HepG2 (cell line): ENCODE results near the gene KCTD6. TPM values are rescaled to one million over a fixed set of nuclear protein-coding genes. Genes with fewer than 3 reads are reported as not detected.

Experiments used
- ATAC-seq: fragments of 200-7000 bp; cut with Tn5 transposase; 3 replicates; pipeline ENCODE4 v1.9.1; 2020; ENCODE audit warnings: mild to moderate bottlenecking, moderate library complexity
- BruUV-seq: library from RNA; stranded (reverse); fragments of 400-500 nt; replicated peaks from 2 replicates; lab custom pipeline; 2021; lab: Mats Ljungman, UMichigan
- CTCF ChIA-PET: fragments of 300-600 bp; formaldehyde crosslinking; extraction: SDS; loops from one replicate; lab custom pipeline; 2021; ENCODE audit warnings: low total read pairs, inconsistent platforms, low intra/inter-chr PET ratio; lab: Yijun Ruan, JAX
- POLR2A ChIA-PET: fragments of 350-600 bp; sonication (Branson Sonifier 250); formaldehyde crosslinking; loops from one replicate; lab custom pipeline; 2020; ENCODE audit warnings: antibody characterized with exemption, inconsistent platforms; lab: Yijun Ruan, JAX
- DNase-seq: peaks from one replicate; pipeline ENCODE4 v3.0.0-alpha.2; 2015; ENCODE audit warnings: low spot score
- FAIRE-seq: peaks from 3 replicates; lab custom pipeline; 2011; peaks lifted over from hg19 to GRCh38; lab: Jason Lieb, UNC
- H2AFZ ChIP-seq: one replicate; pipeline ENCODE4 v1.6.1; 2011; ENCODE audit warnings: low read length, inconsistent platforms
- H3K27ac ChIP-seq: fragments of 300-600 bp; 3 replicates; pipeline ENCODE4 v1.8.0; 2011; ENCODE audit warnings: mixed run types, mild to moderate bottlenecking, mixed read lengths, low read length, inconsistent platforms; ENCODE audit not compliant: insufficient read depth; ENCODE audit errors: extremely low read length
- H3K27me3 ChIP-seq, 2 experiments: fragments of 200-600 bp in 1 of 2; 2 replicates in 1 of 2; 3 replicates in 1 of 2; pipeline versions ENCODE4 v1.6.0 to v1.8.0; 2011; ENCODE audit warnings: low read length in 2 of 2, mild to moderate bottlenecking in 2 of 2, moderate library complexity in 2 of 2, inconsistent platforms in 1 of 2; ENCODE audit not compliant: insufficient read depth in 2 of 2, control insufficient read depth in 1 of 2
- H3K36me3 ChIP-seq, 2 experiments: fragments of 200-600 bp in 1 of 2; replicated peaks in 1 of 2; 2 replicates in 1 of 2; 3 replicates in 1 of 2; pipeline versions ENCODE4 v1.5.1 to v1.8.0; 2011; ENCODE audit warnings: low read length in 2 of 2, inconsistent platforms in 1 of 2; ENCODE audit not compliant: insufficient read depth in 2 of 2, control insufficient read depth in 1 of 2
- H3K4me1 ChIP-seq: 2 replicates; pipeline ENCODE4 v1.5.1; 2012; ENCODE audit warnings: low read length, inconsistent platforms; ENCODE audit not compliant: insufficient read depth
- H3K4me2 ChIP-seq: 2 replicates; pipeline ENCODE4 v1.6.0; 2011; ENCODE audit warnings: low read depth, low read length, inconsistent platforms
- H3K4me3 ChIP-seq, 3 experiments: fragments of 200-600 bp in 1 of 3; sonication (generic), shearing (Covaris generic) in 1 of 3; replicated peaks in 1 of 3; 2 replicates each; pipeline ENCODE4 v1.5.1; 2011 to 2016; ENCODE audit warnings: low read length in 3 of 3, inconsistent platforms in 2 of 3, low read depth in 2 of 3, mild to moderate bottlenecking in 2 of 3, control low read depth in 1 of 3, mixed read lengths in 1 of 3; ENCODE audit not compliant: insufficient read depth in 1 of 3
- H3K79me2 ChIP-seq: one replicate; pipeline ENCODE4 v1.6.1; 2011; ENCODE audit warnings: low read length, inconsistent platforms; ENCODE audit not compliant: insufficient read depth
- H3K9ac ChIP-seq: 2 replicates; pipeline ENCODE4 v1.6.0; 2011; ENCODE audit warnings: mild to moderate bottlenecking, low read depth, low read length, inconsistent platforms; ENCODE audit not compliant: insufficient read depth
- H3K9me3 ChIP-seq: 2 replicates; pipeline ENCODE4 v1.5.1; 2012; ENCODE audit warnings: mild to moderate bottlenecking, low read length
- H4K20me1 ChIP-seq: 2 replicates; pipeline ENCODE4 v1.6.0; 2011; ENCODE audit warnings: inconsistent platforms, mild to moderate bottlenecking, low read length, moderate library complexity; ENCODE audit not compliant: insufficient read depth
- EED ChIP-seq: sonication (generic); formaldehyde crosslinking; IDR thresholded peaks from 2 replicates; pipeline ENCODE4 v1.5.0; 2020; ENCODE audit warnings: mild to moderate bottlenecking, missing genetic modification reagents
- EHMT2 ChIP-seq: fragments of 200-600 bp; sonication (generic); IDR thresholded peaks from 2 replicates; pipeline ENCODE4 v1.7.0; 2017; ENCODE audit warnings: antibody characterized with exemption, low read depth, low read length, borderline replicate concordance
- GABPB1 ChIP-seq: IDR thresholded peaks from 2 replicates; pipeline ENCODE4 v1.6.1; 2016; ENCODE audit warnings: mild to moderate bottlenecking, missing genetic modification reagents, moderate library complexity, missing compliant biosample characterization
- MTF1 ChIP-seq: sonication (generic); formaldehyde crosslinking; IDR thresholded peaks from 2 replicates; pipeline ENCODE4 v1.5.0; 2020; ENCODE audit warnings: missing genetic modification reagents
- PBX3 ChIP-seq: sonication (generic); formaldehyde crosslinking; IDR thresholded peaks from 2 replicates; pipeline ENCODE4 v1.8.1; 2023; ENCODE audit warnings: missing genetic modification reagents, inconsistent platforms, borderline replicate concordance
- POGK ChIP-seq: sonication (generic); formaldehyde crosslinking; conservative IDR thresholded peaks from 2 replicates; pipeline ENCODE4 v1.8.0; 2022; ENCODE audit warnings: mild to moderate bottlenecking, moderate library complexity, missing genetic modification reagents
- PRDM15 ChIP-seq: sonication (generic); formaldehyde crosslinking; IDR thresholded peaks from 2 replicates; pipeline ENCODE4 v1.4.0; 2020; ENCODE audit warnings: missing genetic modification reagents
- RFXAP ChIP-seq: sonication (generic); formaldehyde crosslinking; IDR thresholded peaks from 2 replicates; pipeline ENCODE4 v1.4.0; 2020; ENCODE audit warnings: missing genetic modification reagents, borderline replicate concordance
- ZFX ChIP-seq: sonication (generic); formaldehyde crosslinking; IDR thresholded peaks from 2 replicates; pipeline ENCODE4 v1.4.0; 2020; ENCODE audit warnings: mild to moderate bottlenecking, low read depth, missing genetic modification reagents, moderate library complexity
- ZNF17 ChIP-seq: sonication (generic); formaldehyde crosslinking; IDR thresholded peaks from 2 replicates; pipeline ENCODE4 v1.5.0; 2020; ENCODE audit warnings: mild to moderate bottlenecking, missing genetic modification reagents
- ZNF230 ChIP-seq: sonication (generic); formaldehyde crosslinking; IDR thresholded peaks from 2 replicates; pipeline ENCODE4 v1.4.0; 2020; ENCODE audit warnings: mild to moderate bottlenecking, missing genetic modification reagents
- ZNF652 ChIP-seq: IDR thresholded peaks from 2 replicates; pipeline ENCODE4 v1.6.1; 2016; ENCODE audit warnings: low read depth, borderline replicate concordance
- WGBS: methylation state at CpG from one replicate; pipeline ENCODE4 v1.1.6; 2017; ENCODE audit warnings: low lambda C conversion rate; 5-methylcytosine and 5-hydroxymethylcytosine counted together
- in situ Hi-C: cut with HindIII; loops from 2 replicates; pipeline ENCODE4 v1.10.0; 2017; ENCODE audit warnings: low pct_unique_long_range_greater_than_20kb; ENCODE audit not compliant: extremely low pct_ligation_motif_present
- intact Hi-C: fragments of 100-400 bp; cut with micrococcal nuclease; formaldehyde crosslinking; loops from one replicate; pipeline ENCODE4 v1.10.0; 2022; ENCODE audit not compliant: unreplicated experiment
- polyA plus RNA-seq, 8 experiments: library from polyadenylated mRNA; depleted of rRNA in 3 of 8; stranded (reverse) in 7 of 8; unstranded in 1 of 8; fragments of >200 nt; fragmentation: Illumina TruSeq in 4 of 8; extraction: Trizol in 4 of 8; gene quantifications; 2 replicates each; pipeline versions ENCODE4 v1.2.1 to v1.2.3, GENCODE V29; 2011 to 2016; ENCODE audit warnings: low read depth in 4 of 8, missing spikeins in 1 of 8, mixed read lengths in 1 of 8; ENCODE audit not compliant: insufficient read depth in 1 of 8
- total RNA-seq, 5 experiments: library from RNA; depleted of rRNA; stranded (reverse); fragments of >200 nt; fragmentation: Illumina TruSeq; extraction: Trizol; gene quantifications; 2 replicates each; pipeline ENCODE4 v1.2.3, GENCODE V29; 2016; ENCODE audit warnings: low read depth in 1 of 5
- TF ChIP-seq, protein P1 (sequence below): sonication (generic); formaldehyde crosslinking; IDR thresholded peaks from 2 replicates; pipeline ENCODE4 v1.8.0; 2022; ENCODE audit warnings: low read depth, missing genetic modification reagents

The KCTD6 gene
- total and polyA plus RNA-seq, 2 of the 13 experiments (the other 11 are each of a cell fraction or from before 2014, with no cell fraction given): 13.4 to 14.2 TPM

DNA sequence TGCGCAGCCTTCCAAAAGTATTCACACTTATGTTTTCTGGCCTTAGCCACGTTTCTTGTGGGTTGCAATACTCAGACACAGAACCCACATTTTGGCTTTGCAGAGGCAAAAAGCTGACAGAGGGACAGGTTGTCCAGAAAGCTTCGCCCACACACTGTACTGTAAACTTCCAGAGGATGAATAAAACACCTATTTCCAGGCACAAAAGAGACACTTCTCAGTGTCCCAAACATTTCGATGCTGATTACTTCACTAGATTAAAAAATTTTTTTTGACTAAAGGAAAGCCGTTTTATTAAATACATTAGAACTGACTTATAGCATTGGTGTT, 28.0 kb upstream of the KCTD6 start:
- DNase-seq: no peak
- Histone ChIP-seq H3K27me3 (no peaks in the 10 kb centered on the region), H3K36me3 (no peaks in the 10 kb centered on the region), H3K4me2 (peak overlapping the region; percentile 87), H3K4me1 (peaks cover 29% of the 10 kb centered on the region), H3K9ac (no peak overlapping the region), H4K20me1 (no peaks in the 10 kb centered on the region), H2AFZ (no peak overlapping the region), H3K79me2 (no peaks in the 10 kb centered on the region), H3K9me3 (no peaks in the 10 kb centered on the region), H3K4me3 (peak overlapping the region in 1 of 3 experiments; percentile 54; a peak in 3 of 6 replicates), H3K27ac (no peak overlapping the region)
- ChIA-PET CTCF (interaction anchor here (1.0 to 1.9 kb wide), 3 partner anchors 28 to 69 kb away, joined by 3 to 12 read pairs (median 8); partner anchors contain the start of gene KCTD6), POLR2A (interaction anchor here (0.8 to 1.2 kb wide), 3 partner anchors 11 to 73 kb away, joined by 3 to 5 read pairs (median 4); partner anchors contain the start of gene ACOX2)
- no TSS peak for BruUV-seq
- WGBS: 15% methylated on average over 5 of the region's 5 CpGs
- ATAC-seq: peak; percentile 35; the same call in 2 of the 3 replicates
- in situ Hi-C loops (no loop called here), intact Hi-C loops (loop anchor here (1.0 to 2.0 kb wide), 4 partner anchors 12 to 69 kb away; no protein-coding TSS in a partner anchor)
- no peak for FAIRE-seq
- TF ChIP-seq, protein P1, sequence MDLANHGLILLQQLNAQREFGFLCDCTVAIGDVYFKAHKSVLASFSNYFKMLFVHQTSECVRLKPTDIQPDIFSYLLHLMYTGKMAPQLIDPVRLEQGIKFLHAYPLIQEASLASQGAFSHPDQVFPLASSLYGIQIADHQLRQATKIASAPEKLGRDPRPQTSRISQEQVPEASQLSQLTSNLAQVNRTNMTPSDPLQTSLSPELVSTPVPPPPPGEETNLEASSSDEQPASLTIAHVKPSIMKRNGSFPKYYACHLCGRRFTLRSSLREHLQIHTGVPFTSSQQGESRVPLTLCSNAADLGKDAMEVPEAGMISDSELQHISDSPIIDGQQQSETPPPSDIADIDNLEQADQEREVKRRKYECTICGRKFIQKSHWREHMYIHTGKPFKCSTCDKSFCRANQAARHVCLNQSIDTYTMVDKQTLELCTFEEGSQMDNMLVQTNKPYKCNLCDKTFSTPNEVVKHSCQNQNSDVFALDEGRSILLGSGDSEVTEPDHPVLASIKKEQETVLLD (CRISPR knock-in tag): no peak
- TF ChIP-seq RFXAP (no peak), ZNF652 (CRISPR knock-in tag) (no peak), ZNF230 (CRISPR knock-in tag) (no peak), EHMT2 (no peak), GABPB1 (CRISPR knock-in tag) (no peak), PRDM15 (CRISPR knock-in tag) (no peak), ZFX (CRISPR knock-in tag) (no peak), PBX3 (CRISPR knock-in tag) (no peak), POGK (0 out of 2 replicates have a peak, but pooled peaks have one; percentile 9), ZNF17 (no peak), EED (CRISPR knock-in tag) (no peak), MTF1 (CRISPR knock-in tag) (no peak)
